Mesenchymal stem cell (in vitro differentiated cells and primary cell): ENCODE results near the gene HOXC12.

Source experiments
- DNase-seq: peaks from one replicate; pipeline ENCODE4 v3.0.0-alpha.2; 2013
- H2AFZ ChIP-seq: one replicate; pipeline ENCODE4 v1.6.1; 2013; ENCODE audit warnings: low read depth, mild to moderate bottlenecking, control low read depth, inconsistent platforms, low read length, moderate library complexity
- H2AK5ac ChIP-seq: 2 replicates; pipeline ENCODE4 v1.6.1; 2013; ENCODE audit warnings: low read length, moderate library complexity, mild to moderate bottlenecking, inconsistent platforms; ENCODE audit not compliant: severe bottlenecking
- H2BK120ac ChIP-seq: one replicate; pipeline ENCODE4 v1.6.1; 2013; ENCODE audit warnings: low read depth, mild to moderate bottlenecking, inconsistent platforms, low read length, moderate library complexity
- H2BK12ac ChIP-seq, 2 experiments: one replicate each; pipeline ENCODE4 v1.6.1; 2013; ENCODE audit warnings: inconsistent platforms in 2 of 2, low read length in 2 of 2, mild to moderate bottlenecking in 2 of 2, moderate library complexity in 2 of 2, control low read depth in 1 of 2
- H2BK15ac ChIP-seq: one replicate; pipeline ENCODE4 v1.6.1; 2013; ENCODE audit warnings: mild to moderate bottlenecking, low read depth, inconsistent platforms; ENCODE audit not compliant: poor library complexity, severe bottlenecking
- H2BK5ac ChIP-seq: 2 replicates; pipeline ENCODE4 v1.6.1; 2013; ENCODE audit warnings: low read depth, mild to moderate bottlenecking, low read length, control low read depth, inconsistent platforms; ENCODE audit not compliant: poor library complexity, severe bottlenecking
- H3K14ac ChIP-seq, 2 experiments: one replicate each; pipeline ENCODE4 v1.6.1; 2013; ENCODE audit warnings: inconsistent platforms in 2 of 2, low read length in 2 of 2, control low read depth in 1 of 2, mild to moderate bottlenecking in 1 of 2, moderate library complexity in 1 of 2
- H3K18ac ChIP-seq, 2 experiments: one replicate each; pipeline ENCODE4 v1.6.1; 2013; ENCODE audit warnings: inconsistent platforms in 2 of 2, low read length in 2 of 2, control low read depth in 1 of 2, low read depth in 1 of 2, mild to moderate bottlenecking in 1 of 2
- H3K23ac ChIP-seq, 2 experiments: one replicate each; pipeline ENCODE4 v1.6.1; 2013; ENCODE audit warnings: inconsistent platforms in 2 of 2, low read length in 2 of 2, mild to moderate bottlenecking in 2 of 2, moderate library complexity in 2 of 2, control low read depth in 1 of 2
- H3K27ac ChIP-seq: 2 replicates; pipeline ENCODE4 v1.5.1; 2013; ENCODE audit warnings: mild to moderate bottlenecking, moderate library complexity, low read length, control low read depth, inconsistent platforms; ENCODE audit not compliant: poor library complexity, severe bottlenecking
- H3K27me3 ChIP-seq, 2 experiments: 2 replicates each; pipeline versions ENCODE4 v1.6.1 to v1.7.0; 2013; ENCODE audit warnings: low read length in 2 of 2, mild to moderate bottlenecking in 2 of 2, moderate library complexity in 2 of 2, control low read depth in 1 of 2, inconsistent platforms in 1 of 2; ENCODE audit not compliant: control insufficient read depth in 1 of 2, insufficient read depth in 1 of 2
- H3K36me3 ChIP-seq, 2 experiments: 2 replicates each; pipeline versions ENCODE4 v1.6.1 to v1.7.0; 2013; ENCODE audit warnings: low read length in 2 of 2, control low read depth in 1 of 2, inconsistent platforms in 1 of 2, low read depth in 1 of 2, mild to moderate bottlenecking in 1 of 2; ENCODE audit not compliant: insufficient read depth in 2 of 2, control insufficient read depth in 1 of 2
- H3K4ac ChIP-seq, 2 experiments: one replicate each; pipeline ENCODE4 v1.6.1; 2013; ENCODE audit warnings: inconsistent platforms in 2 of 2, low read length in 2 of 2, mild to moderate bottlenecking in 2 of 2, moderate library complexity in 2 of 2, control low read depth in 1 of 2, low read depth in 1 of 2
- H3K4me1 ChIP-seq: 2 replicates; pipeline ENCODE4 v1.6.1; 2013; ENCODE audit warnings: low read depth, low read length, control low read depth; ENCODE audit not compliant: control insufficient read depth, insufficient read depth
- H3K4me2 ChIP-seq: 2 replicates; pipeline ENCODE4 v1.6.1; 2013; ENCODE audit warnings: low read length, mild to moderate bottlenecking, inconsistent platforms; ENCODE audit not compliant: poor library complexity, severe bottlenecking
- H3K4me3 ChIP-seq, 2 experiments: 2 replicates each; pipeline versions ENCODE4 v1.5.1 to v1.7.0; 2013; ENCODE audit warnings: low read length in 2 of 2, mild to moderate bottlenecking in 2 of 2, control low read depth in 1 of 2, low read depth in 1 of 2; ENCODE audit not compliant: insufficient read depth in 1 of 2
- H3K79me1 ChIP-seq: replicated peaks from 2 replicates; pipeline ENCODE4 v1.6.1; 2013; ENCODE audit warnings: mild to moderate bottlenecking, control low read depth, low read length, inconsistent platforms; ENCODE audit not compliant: poor library complexity, severe bottlenecking
- H3K9ac ChIP-seq: 2 replicates; pipeline ENCODE4 v1.7.0; 2013; ENCODE audit warnings: mild to moderate bottlenecking, low read length, moderate library complexity
- H3K9me3 ChIP-seq: 2 replicates; pipeline ENCODE4 v1.7.0; 2013; ENCODE audit warnings: mild to moderate bottlenecking, low read length; ENCODE audit not compliant: control insufficient read depth
- H4K8ac ChIP-seq: one replicate; pipeline ENCODE4 v1.6.1; 2013; ENCODE audit warnings: inconsistent platforms, mild to moderate bottlenecking, low read length, moderate library complexity
- H4K91ac ChIP-seq: one replicate; pipeline ENCODE4 v1.6.1; 2013; ENCODE audit warnings: mild to moderate bottlenecking, low read length, inconsistent platforms
- WGBS: methylation state at CpG from one replicate; pipeline ENCODE4 v1.1.7; 2013; ENCODE audit warnings: mixed read lengths; 5-methylcytosine and 5-hydroxymethylcytosine counted together

HOXC12 gene

DNA sequence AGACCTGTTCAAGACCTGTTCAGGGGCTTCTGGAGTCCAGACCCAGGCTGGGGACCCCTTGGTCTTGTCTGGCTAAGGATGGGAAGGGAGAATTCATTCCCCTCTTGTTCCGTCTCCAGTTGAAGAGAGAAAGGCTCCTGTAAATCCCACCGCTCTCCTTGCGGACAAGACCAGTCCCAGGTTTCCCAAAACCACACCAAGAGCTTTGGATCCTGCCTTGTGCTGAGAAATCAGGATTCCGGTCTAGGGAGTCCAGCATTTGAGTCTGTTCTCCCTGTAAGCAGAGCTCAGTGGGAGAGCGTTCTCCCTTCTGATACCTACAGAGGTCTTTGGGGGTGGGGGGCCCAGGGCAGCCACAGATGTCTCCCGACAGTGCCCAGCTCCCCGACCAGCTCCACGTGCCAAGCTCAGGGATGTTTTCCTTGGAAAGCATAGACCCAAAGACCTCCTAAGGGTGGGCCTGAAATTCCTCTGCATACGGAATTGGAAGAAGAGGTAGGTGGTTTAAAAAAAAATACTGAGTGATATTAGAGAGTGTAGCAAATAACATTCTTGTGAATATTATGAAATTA lies 14.2 kb upstream of the HOXC12 start:
- Histone ChIP-seq H3K36me3 (peaks cover 0 to 2% of the 10 kb centered on the region in 2 experiments), H2BK12ac (no peak overlapping the region), H3K27me3 (peaks cover 90 to 96% of the 10 kb centered on the region in 2 experiments)

DNA sequence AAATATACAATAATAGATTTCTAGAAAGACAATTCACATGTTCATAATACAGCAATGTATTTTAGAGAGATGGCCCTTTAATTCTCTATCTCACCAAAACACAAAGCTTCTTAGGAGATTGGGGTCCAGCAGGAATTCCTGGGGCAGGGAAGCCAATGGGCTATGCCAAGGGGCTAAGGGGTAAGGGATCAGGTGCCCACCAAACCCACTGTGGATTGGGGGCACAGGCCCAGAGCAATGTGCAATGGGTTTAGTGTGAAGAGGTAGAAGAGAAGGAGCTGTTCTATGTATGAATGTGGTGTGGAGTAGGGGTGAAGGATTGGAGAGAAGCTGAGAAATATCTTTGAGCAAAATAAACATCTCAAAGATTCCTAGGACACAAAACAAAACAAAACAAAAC lies 13.5 kb upstream of the HOXC12 start:
- Histone ChIP-seq H3K27me3 (peaks cover 90 to 96% of the 10 kb centered on the region in 2 experiments), H2BK5ac (no peak overlapping the region), H4K91ac (no peak overlapping the region), H3K36me3 (peaks cover 0 to 2% of the 10 kb centered on the region in 2 experiments), H3K4me1 (peaks cover 11% of the 10 kb centered on the region), H4K8ac (no peak overlapping the region), H3K27ac (no peak overlapping the region), H3K79me1 (no peaks in the 10 kb centered on the region), H3K4me2 (no peak overlapping the region), H3K4ac (no peak overlapping the region), H2BK120ac (no peak overlapping the region), H2BK15ac (no peak overlapping the region), H3K9me3 (no peaks in the 10 kb centered on the region), H2AK5ac (no peak overlapping the region), H2AFZ (no peak overlapping the region), H3K4me3 (no peak overlapping the region), H3K23ac (no peak overlapping the region), H3K9ac (no peak overlapping the region), H3K18ac (no peak overlapping the region), H3K14ac (no peak overlapping the region), H2BK12ac (no peak overlapping the region)
- DNase-seq, result no peak

More for the DNA sequence above, 14.2 kb upstream of the HOXC12 start:
- Histone ChIP-seq H3K9ac (no peak overlapping the region), H3K4ac (no peak overlapping the region), H3K4me1 (peaks cover 11% of the 10 kb centered on the region), H2BK15ac (no peak overlapping the region), H4K8ac (no peak overlapping the region), H3K18ac (no peak overlapping the region), H2AFZ (no peak overlapping the region), H3K23ac (no peak overlapping the region), H2BK120ac (no peak overlapping the region), H3K79me1 (no peaks in the 10 kb centered on the region), H3K4me3 (no peak overlapping the region), H3K14ac (no peak overlapping the region), H3K4me2 (no peak overlapping the region), H3K9me3 (no peaks in the 10 kb centered on the region), H3K27ac (no peak overlapping the region), H4K91ac (no peak overlapping the region), H2AK5ac (no peak overlapping the region), H2BK5ac (no peak overlapping the region)
- 22% methylated on average over 9 of the region's 9 CpGs for WGBS
- DNase-seq, result no peak

DNA sequence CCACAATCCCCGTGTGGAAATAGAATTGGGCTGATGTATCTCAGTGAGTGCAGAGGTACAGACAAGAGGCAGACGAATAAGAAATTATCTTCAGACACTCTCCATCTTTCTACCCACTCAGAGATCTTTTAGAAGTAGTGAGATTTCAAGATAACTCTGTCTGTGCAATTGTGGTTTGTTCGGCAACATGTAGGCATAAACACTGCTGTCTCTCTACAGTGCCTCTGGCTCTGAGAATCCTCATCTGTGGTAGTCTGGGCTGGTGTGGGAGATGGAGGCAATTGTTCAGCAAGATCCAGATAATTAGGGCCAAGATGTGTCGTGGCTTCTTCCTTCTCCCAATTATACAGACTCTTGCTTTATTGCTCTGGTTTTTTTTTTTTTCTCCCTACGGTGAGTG lies 13.0 kb upstream of the HOXC12 start:
- Histone ChIP-seq H4K8ac (no peak overlapping the region), H3K4me3 (no peak overlapping the region), H3K18ac (no peak overlapping the region), H2BK12ac (no peak overlapping the region), H3K4ac (no peak overlapping the region), H3K4me1 (peaks cover 11% of the 10 kb centered on the region), H3K36me3 (peaks cover 0 to 2% of the 10 kb centered on the region in 2 experiments), H3K9ac (no peak overlapping the region), H2AK5ac (no peak overlapping the region), H3K27ac (no peak overlapping the region), H3K9me3 (no peaks in the 10 kb centered on the region), H4K91ac (no peak overlapping the region), H3K79me1 (no peaks in the 10 kb centered on the region), H2BK5ac (no peak overlapping the region), H3K23ac (no peak overlapping the region), H3K14ac (no peak overlapping the region), H3K4me2 (no peak overlapping the region), H2AFZ (no peak overlapping the region), H2BK15ac (no peak overlapping the region), H3K27me3 (peaks cover 90 to 96% of the 10 kb centered on the region in 2 experiments), H2BK120ac (no peak overlapping the region)
- no peak for DNase-seq
- 21% methylated on average over 2 of the region's 5 CpGs for WGBS

- Histone ChIP-seq H4K8ac (no peak overlapping the region), H2AFZ (no peak overlapping the region), H3K9ac (no peak overlapping the region), H3K23ac (no peak overlapping the region), H3K4ac (no peak overlapping the region), H2BK120ac (no peak overlapping the region), H3K36me3 (no peaks in the 10 kb centered on the region), H3K14ac (no peak overlapping the region), H2BK12ac (no peak overlapping the region), H2BK5ac (no peak overlapping the region), H3K79me1 (no peaks in the 10 kb centered on the region), H3K27ac (no peak overlapping the region), H3K4me3 (no peak overlapping the region), H4K91ac (no peak overlapping the region), H2BK15ac (no peak overlapping the region), H3K9me3 (no peaks in the 10 kb centered on the region), H3K27me3 (peaks cover 88 to 96% of the 10 kb centered on the region in 2 experiments), H3K18ac (no peak overlapping the region), H3K4me2 (no peak overlapping the region), H2AK5ac (no peak overlapping the region), H3K4me1 (peaks cover 11% of the 10 kb centered on the region)
- no CpG with 5 or more reads among the region's 2 CpGs for WGBS
- DNase-seq, result no peak
These were observed 12.2 kb upstream of the HOXC12 start for GRCh38 chr12:53942467-53942997.
